ENCODE data around the gene RPP14. TPM values are rescaled to one million over a fixed set of nuclear protein-coding genes. Genes with fewer than 3 reads are reported as not detected.
"Not testable (repeated sequence)": the region's sequence is repeated elsewhere in the genome, so short reads cannot be mapped to it uniquely, and the experiment has no call there.

The RPP14 gene
- total and polyA plus RNA-seq, 7 experiments from 2014 or later, result 6.8 to 21.6 (median 14.9) TPM

GRCh38 chr3:58290446-58290845 lies 15.6 kb upstream of the RPP14 start:
- H3K9me3 ChIP-seq (ENCODE audit: control insufficient read depth in 2 of 3, low read length in 3 of 3); H3K9me3 Mint-ChIP-seq; H3K36me3 ChIP-seq (ENCODE audit: control insufficient read depth in 2 of 3, insufficient read depth in 3 of 3, low read length in 3 of 3); intact Hi-C loops (cut with micrococcal nuclease); H3K27ac Mint-ChIP-seq; H3K4me1 ChIP-seq (ENCODE audit: control insufficient read depth in 2 of 2, insufficient read depth in 2 of 2, low read length in 2 of 2); ATAC-seq; H3K4me3 Mint-ChIP-seq; H3K4me1 Mint-ChIP-seq; H3K4me3 ChIP-seq (ENCODE audit: low read length); DNase-seq; CTCF ChIA-PET; H3K27ac ChIP-seq (ENCODE audit: low read depth, low read length); H3K27me3 Mint-ChIP-seq; POLR2A ChIA-PET; H3K27me3 ChIP-seq (ENCODE audit: control insufficient read depth in 2 of 2, insufficient read depth in 2 of 2, low read length in 2 of 2): not testable (repeated sequence)
- H3K36me3 Mint-ChIP-seq, result peaks cover 0 to 31% (median 8%) of the 10 kb centered on the region in 5 donors

GRCh38 chr3:58291671-58292338 lies 14.2 kb upstream of the RPP14 start:
- Histone ChIP-seq H3K4me3 (ENCODE audit: low read length) (no peak overlapping the region), H3K27me3 (ENCODE audit: control insufficient read depth in 2 of 2, insufficient read depth in 2 of 2, low read length in 2 of 2) (no peaks in the 10 kb centered on the region), H3K36me3 (ENCODE audit: control insufficient read depth in 2 of 3, insufficient read depth in 3 of 3, low read length in 3 of 3) (peaks cover 0 to 3% (median 0%) of the 10 kb centered on the region in 3 experiments), H3K4me1 (ENCODE audit: control insufficient read depth in 2 of 2, insufficient read depth in 2 of 2, low read length in 2 of 2) (no peaks in the 10 kb centered on the region), H3K9me3 (ENCODE audit: control insufficient read depth in 2 of 3, low read length in 3 of 3) (no peaks in the 10 kb centered on the region), H3K27ac (ENCODE audit: low read depth, low read length) (no peak overlapping the region)
- CTCF ChIA-PET, result no interaction called here
- Mint-ChIP-seq H3K4me3 (no peak overlapping the region), H3K27ac (no peak overlapping the region), H3K36me3 (peaks cover 0 to 29% (median 7%) of the 10 kb centered on the region in 5 donors), H3K9me3 (peaks cover 0 to 5% (median 0%) of the 10 kb centered on the region in 11 donors), H3K4me1 (peaks cover 0 to 3% (median 0%) of the 10 kb centered on the region in 7 donors), H3K27me3 (no peaks in the 10 kb centered on the region)
- POLR2A ChIA-PET, result no interaction called here
- ATAC-seq, result no peak
- intact Hi-C loops (cut with micrococcal nuclease), result no loop called here
- no peak for DNase-seq

DNA sequence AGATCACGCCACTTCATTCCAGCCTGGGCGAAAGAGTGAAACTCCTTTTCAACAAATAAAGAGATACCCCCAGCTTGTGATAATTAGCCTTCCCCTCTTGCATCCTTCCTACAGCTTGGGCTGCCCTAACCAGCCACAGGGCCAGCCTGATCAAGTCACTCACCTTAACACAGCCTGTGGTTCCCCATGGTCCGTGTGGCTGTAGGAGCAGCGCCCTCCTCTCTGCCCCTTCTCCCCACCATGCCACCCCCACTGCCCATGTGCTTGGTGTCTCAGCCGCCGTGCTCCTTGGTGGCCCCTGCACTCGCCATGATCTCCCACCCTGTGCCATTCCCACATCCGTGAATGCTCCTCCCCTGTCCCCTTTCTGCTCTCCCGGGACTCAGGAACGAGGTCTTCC lies 13.2 kb upstream of the RPP14 start:
- H3K9me3 ChIP-seq (ENCODE audit: control insufficient read depth in 2 of 3, low read length in 3 of 3), result no peaks in the 10 kb centered on the region
- DNase-seq (no peak), ATAC-seq (no peak)
- H3K4me3 ChIP-seq (ENCODE audit: low read length), result no peak overlapping the region
- ChIA-PET POLR2A (no interaction called here), CTCF (interaction anchor here (1.1 kb wide), 1 partner anchor 14 kb away, joined by 3 read pairs; the partner anchor contains the start of genes HTD2 and RPP14)
- no peak overlapping the region for H3K4me3 Mint-ChIP-seq
- no peaks in the 10 kb centered on the region for H3K27me3 ChIP-seq (ENCODE audit: control insufficient read depth in 2 of 2, insufficient read depth in 2 of 2, low read length in 2 of 2)
- H3K27me3 Mint-ChIP-seq, result no peaks in the 10 kb centered on the region
- peaks cover 0 to 5% (median 0%) of the 10 kb centered on the region in 11 donors for H3K9me3 Mint-ChIP-seq
- intact Hi-C loops (cut with micrococcal nuclease), result no loop called here
- peaks cover 0 to 3% (median 0%) of the 10 kb centered on the region in 3 experiments for H3K36me3 ChIP-seq (ENCODE audit: control insufficient read depth in 2 of 3, insufficient read depth in 3 of 3, low read length in 3 of 3)
- H3K4me1 Mint-ChIP-seq, result peaks cover 0 to 3% (median 0%) of the 10 kb centered on the region in 7 donors
- no peak overlapping the region for H3K27ac ChIP-seq (ENCODE audit: low read depth, low read length)
- peaks cover 0 to 24% (median 7%) of the 10 kb centered on the region in 5 donors for H3K36me3 Mint-ChIP-seq
- no peaks in the 10 kb centered on the region for H3K4me1 ChIP-seq (ENCODE audit: control insufficient read depth in 2 of 2, insufficient read depth in 2 of 2, low read length in 2 of 2)
- peak overlapping the region in 1 of 9 donors; percentile 22 for H3K27ac Mint-ChIP-seq

GRCh38 chr3:58293516-58293915 lies 12.5 kb upstream of the RPP14 start:
- CTCF ChIA-PET, result interaction anchor here (0.8 to 1.1 kb wide), 2 partner anchors 13 to 572 kb away, joined by 3 read pairs; partner anchors contain the start of genes HTD2 and RPP14
- Mint-ChIP-seq H3K36me3 (peaks cover 0 to 18% (median 7%) of the 10 kb centered on the region in 5 donors), H3K4me1 (peaks cover 0 to 3% (median 0%) of the 10 kb centered on the region in 7 donors), H3K4me3 (no peak overlapping the region), H3K27ac (no peak overlapping the region), H3K9me3 (peaks cover 0 to 5% (median 0%) of the 10 kb centered on the region in 11 donors), H3K27me3 (peaks cover 0 to 4% (median 3%) of the 10 kb centered on the region in 5 donors)
- Histone ChIP-seq H3K4me3 (ENCODE audit: low read length) (no peak overlapping the region), H3K27me3 (ENCODE audit: control insufficient read depth in 2 of 2, insufficient read depth in 2 of 2, low read length in 2 of 2) (no peaks in the 10 kb centered on the region), H3K4me1 (ENCODE audit: control insufficient read depth in 2 of 2, insufficient read depth in 2 of 2, low read length in 2 of 2) (no peaks in the 10 kb centered on the region), H3K36me3 (ENCODE audit: control insufficient read depth in 2 of 3, insufficient read depth in 3 of 3, low read length in 3 of 3) (peaks cover 0 to 3% (median 0%) of the 10 kb centered on the region in 3 experiments), H3K27ac (ENCODE audit: low read depth, low read length) (no peak overlapping the region), H3K9me3 (ENCODE audit: control insufficient read depth in 2 of 3, low read length in 3 of 3) (no peaks in the 10 kb centered on the region)
- DNase-seq, result no peak
- POLR2A ChIA-PET, result no interaction called here
- intact Hi-C loops (cut with micrococcal nuclease), result no loop called here
- no peak for ATAC-seq

DNA sequence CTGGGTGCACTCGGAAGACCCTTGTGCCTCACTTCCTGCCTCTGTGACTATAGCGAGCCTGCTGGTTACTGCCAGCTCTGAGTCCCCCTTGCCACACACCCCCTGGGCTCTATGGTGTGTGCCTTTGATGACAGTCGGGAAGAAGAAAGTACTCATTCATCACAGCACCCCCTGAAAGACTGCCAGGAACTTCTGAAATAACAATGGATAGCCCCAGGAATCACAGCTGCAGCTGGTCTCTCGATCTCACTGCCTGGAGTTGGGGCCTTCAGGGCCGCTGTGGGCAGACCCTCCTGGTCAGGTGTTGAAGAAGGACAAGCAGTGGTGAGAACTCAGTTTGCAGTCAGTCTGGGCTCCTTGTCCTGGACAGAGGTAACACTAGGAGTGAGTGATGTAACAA lies 9.8 kb upstream of the RPP14 start:
- Histone ChIP-seq H3K4me3 (ENCODE audit: low read length) (no peak overlapping the region), H3K36me3 (ENCODE audit: control insufficient read depth in 2 of 3, insufficient read depth in 3 of 3, low read length in 3 of 3) (peaks cover 0 to 3% (median 0%) of the 10 kb centered on the region in 3 experiments), H3K27me3 (ENCODE audit: control insufficient read depth in 2 of 2, insufficient read depth in 2 of 2, low read length in 2 of 2) (no peaks in the 10 kb centered on the region), H3K4me1 (ENCODE audit: control insufficient read depth in 2 of 2, insufficient read depth in 2 of 2, low read length in 2 of 2) (no peaks in the 10 kb centered on the region), H3K9me3 (ENCODE audit: control insufficient read depth in 2 of 3, low read length in 3 of 3) (no peaks in the 10 kb centered on the region), H3K27ac (ENCODE audit: low read depth, low read length) (no peak overlapping the region)
- Mint-ChIP-seq H3K27me3 (peaks cover 16 to 24% (median 16%) of the 10 kb centered on the region in 5 donors), H3K36me3 (peaks cover 0 to 14% (median 4%) of the 10 kb centered on the region in 5 donors), H3K4me1 (peaks cover 0 to 3% (median 0%) of the 10 kb centered on the region in 7 donors), H3K9me3 (peaks cover 0 to 11% (median under 1%) of the 10 kb centered on the region in 11 donors), H3K27ac (no peak overlapping the region), H3K4me3 (no peak overlapping the region)
- POLR2A ChIA-PET, result no interaction called here
- intact Hi-C loops (cut with micrococcal nuclease), result no loop called here
- CTCF ChIA-PET, result no interaction called here
- DNase-seq, result no peak
- ATAC-seq, result no peak

DNA sequence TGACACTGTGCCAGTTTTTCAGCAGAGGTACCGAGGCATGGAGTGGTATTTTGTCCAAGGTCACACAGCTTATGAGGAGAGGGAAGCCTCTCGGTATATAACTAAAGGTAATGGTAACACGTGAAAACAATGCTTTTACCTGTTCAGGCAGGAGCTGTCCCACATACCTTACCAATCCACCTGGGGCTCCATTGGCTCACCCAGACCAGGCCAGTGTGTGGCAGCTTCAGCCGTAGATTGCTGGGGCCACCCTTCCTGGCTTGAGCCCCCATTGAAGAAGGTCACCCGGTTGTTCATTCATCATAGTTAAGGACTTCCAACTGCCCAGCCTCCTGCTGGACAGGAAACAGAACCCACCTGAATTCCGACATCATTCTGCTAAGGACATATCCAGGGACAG lies 9.2 kb upstream of the RPP14 start:
- peaks cover 19 to 28% (median 20%) of the 10 kb centered on the region in 5 donors for H3K27me3 Mint-ChIP-seq
- DNase-seq, result no peak

More for the DNA sequence above, 9.2 kb upstream of the RPP14 start:
- H3K4me3 ChIP-seq (ENCODE audit: low read length), result no peak overlapping the region
- ChIA-PET POLR2A (no interaction called here), CTCF (no interaction called here)
- H3K27me3 ChIP-seq (ENCODE audit: control insufficient read depth in 2 of 2, insufficient read depth in 2 of 2, low read length in 2 of 2), result no peaks in the 10 kb centered on the region
- Mint-ChIP-seq H3K27ac (no peak overlapping the region), H3K4me3 (no peak overlapping the region), H3K4me1 (peaks cover 0 to 3% (median 0%) of the 10 kb centered on the region in 7 donors), H3K36me3 (peaks cover 0 to 13% (median 3%) of the 10 kb centered on the region in 5 donors), H3K9me3 (peaks cover 0 to 11% (median 3%) of the 10 kb centered on the region in 11 donors)
- no peaks in the 10 kb centered on the region for H3K4me1 ChIP-seq (ENCODE audit: control insufficient read depth in 2 of 2, insufficient read depth in 2 of 2, low read length in 2 of 2)
- no peak for ATAC-seq
- intact Hi-C loops (cut with micrococcal nuclease), result no loop called here
- no peak overlapping the region for H3K27ac ChIP-seq (ENCODE audit: low read depth, low read length)
- peaks cover 0 to 3% (median 0%) of the 10 kb centered on the region in 3 experiments for H3K36me3 ChIP-seq (ENCODE audit: control insufficient read depth in 2 of 3, insufficient read depth in 3 of 3, low read length in 3 of 3)
- H3K9me3 ChIP-seq (ENCODE audit: control insufficient read depth in 2 of 3, low read length in 3 of 3), result no peaks in the 10 kb centered on the region
